Measurements from ENCODE around the gene SPATA31E1.

SPATA31E1 gene

GRCh38 chr9:87853302-87853701 lies 29.4 kb upstream of the SPATA31E1 start:
- Histone ChIP-seq H3K4me3 (ENCODE audit: low read depth, low read length) (no peak overlapping the region), H3K27ac (ENCODE audit: low read depth, low read length) (no peak overlapping the region), H3K36me3 (ENCODE audit: control insufficient read depth, insufficient read depth, low read length) (no peaks in the 10 kb centered on the region), H3K4me1 (ENCODE audit: control insufficient read depth, insufficient read depth, low read length) (no peaks in the 10 kb centered on the region), H3K9me3 (ENCODE audit: control insufficient read depth, insufficient read depth, low read depth, low read length) (peaks cover 12% of the 10 kb centered on the region), H3K9ac (ENCODE audit: low read length) (no peak overlapping the region), H3K27me3 (ENCODE audit: control insufficient read depth, insufficient read depth, low read length) (no peaks in the 10 kb centered on the region)

- Histone ChIP-seq H3K4me3 (ENCODE audit: low read depth, low read length) (no peak overlapping the region), H3K27ac (ENCODE audit: low read depth, low read length) (no peak overlapping the region), H3K27me3 (ENCODE audit: control insufficient read depth, insufficient read depth, low read length) (no peaks in the 10 kb centered on the region), H3K9me3 (ENCODE audit: control insufficient read depth, insufficient read depth, low read depth, low read length) (peaks cover 15% of the 10 kb centered on the region), H3K36me3 (ENCODE audit: control insufficient read depth, insufficient read depth, low read length) (no peaks in the 10 kb centered on the region), H3K9ac (ENCODE audit: low read length) (no peak overlapping the region), H3K4me1 (ENCODE audit: control insufficient read depth, insufficient read depth, low read length) (no peaks in the 10 kb centered on the region)
Observed at GRCh38 chr9:87853876-87854579, 28.6 kb upstream of the SPATA31E1 start.

DNA sequence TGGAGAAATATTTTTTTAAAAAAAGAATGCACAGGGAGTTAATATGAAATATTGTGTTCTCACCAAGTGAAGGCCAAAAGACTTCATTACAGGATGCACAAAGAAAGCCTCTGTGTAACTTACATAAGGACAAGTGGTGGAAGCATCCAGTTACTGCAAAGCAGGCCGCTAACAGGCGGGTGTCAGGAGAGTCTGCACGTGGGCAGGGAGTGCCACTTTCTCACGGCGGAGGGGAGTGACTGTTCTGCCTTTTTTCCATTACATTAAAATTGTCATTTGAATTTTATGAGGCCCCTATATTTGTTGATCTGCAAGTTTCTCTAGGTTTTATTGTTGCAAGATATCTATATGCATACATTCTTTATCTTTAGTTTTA lies 28.1 kb upstream of the SPATA31E1 start:
- H3K4me3 ChIP-seq (ENCODE audit: low read depth, low read length): no peak overlapping the region
- no peak overlapping the region for H3K9ac ChIP-seq (ENCODE audit: low read length)
- no peak overlapping the region for H3K27ac ChIP-seq (ENCODE audit: low read depth, low read length)
- no peaks in the 10 kb centered on the region for H3K4me1 ChIP-seq (ENCODE audit: control insufficient read depth, insufficient read depth, low read length)
- H3K9me3 ChIP-seq (ENCODE audit: control insufficient read depth, insufficient read depth, low read depth, low read length): peaks cover 18% of the 10 kb centered on the region
- H3K36me3 ChIP-seq (ENCODE audit: control insufficient read depth, insufficient read depth, low read length): no peaks in the 10 kb centered on the region
- H3K27me3 ChIP-seq (ENCODE audit: control insufficient read depth, insufficient read depth, low read length): no peaks in the 10 kb centered on the region

DNA sequence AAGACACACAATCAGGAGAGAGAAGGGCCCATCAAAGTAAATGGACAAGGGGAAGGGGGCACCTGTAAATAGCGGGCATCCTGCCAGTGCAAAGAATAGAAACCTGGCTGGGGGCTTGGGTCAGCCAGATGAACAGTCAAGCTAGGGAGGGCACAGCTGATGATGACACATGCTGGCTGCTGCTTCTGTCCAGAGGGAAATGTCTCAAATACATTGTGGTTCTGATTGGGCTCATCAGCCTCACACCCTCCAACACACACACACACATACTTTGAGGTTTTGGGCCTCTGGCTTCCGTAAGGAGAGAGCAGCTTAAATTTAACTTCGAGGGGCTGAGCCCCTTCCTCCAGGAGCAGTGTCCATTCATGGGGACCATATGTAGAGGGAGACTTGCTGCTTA lies 27.6 kb upstream of the SPATA31E1 start:
- H3K4me1 ChIP-seq (ENCODE audit: control insufficient read depth, insufficient read depth, low read length): no peaks in the 10 kb centered on the region

DNA sequence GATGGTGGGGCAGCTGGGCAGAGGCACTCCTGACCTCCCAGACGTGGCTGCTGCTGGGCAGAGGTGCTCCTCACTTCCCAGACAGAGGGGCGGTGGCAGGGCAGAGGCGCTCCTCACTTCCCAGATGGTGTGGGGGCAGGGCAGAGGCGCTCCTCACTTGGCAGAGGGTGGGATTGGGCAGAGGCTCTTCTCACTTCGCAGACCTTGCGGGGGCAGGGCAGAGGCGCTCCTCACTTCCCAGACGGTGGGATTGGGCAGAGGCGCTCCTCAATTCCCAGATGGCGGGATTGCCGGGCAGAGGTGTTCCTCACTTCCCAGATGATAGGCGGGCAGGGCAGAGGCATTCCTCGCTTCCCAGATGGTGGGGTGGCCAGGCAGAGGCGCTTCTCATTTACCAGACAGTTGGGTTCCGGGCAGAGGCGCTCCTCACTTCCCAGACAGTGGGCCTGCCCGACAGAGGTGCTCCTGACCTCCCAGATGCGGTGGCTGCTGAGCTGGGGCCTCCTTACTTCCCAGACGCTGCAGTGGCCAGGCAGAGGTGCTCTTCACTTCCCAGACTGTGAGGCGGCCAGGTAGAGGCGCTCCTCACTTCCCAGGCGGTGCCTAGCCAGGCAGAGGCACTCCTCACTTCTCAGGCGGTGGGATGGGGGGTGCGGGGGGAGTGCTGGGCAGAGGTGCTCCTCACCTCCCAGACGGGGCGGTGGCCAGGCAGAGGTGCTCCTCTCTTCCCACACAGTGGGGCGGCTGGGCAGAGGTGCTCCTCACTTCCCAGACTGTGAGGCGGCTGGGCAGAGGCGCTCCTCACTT lies 25.3 kb upstream of the SPATA31E1 start:
- H3K36me3 ChIP-seq (ENCODE audit: control insufficient read depth, insufficient read depth, low read length): no peaks in the 10 kb centered on the region
- H3K27ac ChIP-seq (ENCODE audit: low read depth, low read length): no peak overlapping the region
- peaks cover 30% of the 10 kb centered on the region for H3K9me3 ChIP-seq (ENCODE audit: control insufficient read depth, insufficient read depth, low read depth, low read length)
- H3K27me3 ChIP-seq (ENCODE audit: control insufficient read depth, insufficient read depth, low read length): no peaks in the 10 kb centered on the region
- H3K4me3 ChIP-seq (ENCODE audit: low read depth, low read length): no peak overlapping the region
- peaks cover 1% of the 10 kb centered on the region; the same call in 1 of the 2 replicates for H3K4me1 ChIP-seq (ENCODE audit: control insufficient read depth, insufficient read depth, low read length)
- H3K9ac ChIP-seq (ENCODE audit: low read length): no peak overlapping the region

More for the DNA sequence above, 27.6 kb upstream of the SPATA31E1 start:
- no peak overlapping the region for H3K4me3 ChIP-seq (ENCODE audit: low read depth, low read length)
- H3K36me3 ChIP-seq (ENCODE audit: control insufficient read depth, insufficient read depth, low read length): no peaks in the 10 kb centered on the region
- H3K9me3 ChIP-seq (ENCODE audit: control insufficient read depth, insufficient read depth, low read depth, low read length): peaks cover 18% of the 10 kb centered on the region
- no peaks in the 10 kb centered on the region for H3K27me3 ChIP-seq (ENCODE audit: control insufficient read depth, insufficient read depth, low read length)
- no peak overlapping the region for H3K9ac ChIP-seq (ENCODE audit: low read length)
- H3K27ac ChIP-seq (ENCODE audit: low read depth, low read length): no peak overlapping the region

- Histone ChIP-seq H3K9me3 (ENCODE audit: control insufficient read depth, insufficient read depth, low read depth, low read length) (peaks cover 30% of the 10 kb centered on the region), H3K9ac (ENCODE audit: low read length) (no peak overlapping the region), H3K4me3 (ENCODE audit: low read depth, low read length) (no peak overlapping the region), H3K27me3 (ENCODE audit: control insufficient read depth, insufficient read depth, low read length) (no peaks in the 10 kb centered on the region), H3K27ac (ENCODE audit: low read depth, low read length) (no peak overlapping the region), H3K36me3 (ENCODE audit: control insufficient read depth, insufficient read depth, low read length) (no peaks in the 10 kb centered on the region), H3K4me1 (ENCODE audit: control insufficient read depth, insufficient read depth, low read length) (peaks cover 4% of the 10 kb centered on the region; the same call in 1 of the 2 replicates)
Observed at GRCh38 chr9:87857948-87858335, 24.7 kb upstream of the SPATA31E1 start.

GRCh38 chr9:87859137-87859536 lies 23.5 kb upstream of the SPATA31E1 start:
- Histone ChIP-seq H3K36me3 (ENCODE audit: control insufficient read depth, insufficient read depth, low read length) (no peaks in the 10 kb centered on the region), H3K27me3 (ENCODE audit: control insufficient read depth, insufficient read depth, low read length) (no peaks in the 10 kb centered on the region), H3K27ac (ENCODE audit: low read depth, low read length) (no peak overlapping the region), H3K4me1 (ENCODE audit: control insufficient read depth, insufficient read depth, low read length) (peaks cover 6% of the 10 kb centered on the region; the same call in 1 of the 2 replicates), H3K9me3 (ENCODE audit: control insufficient read depth, insufficient read depth, low read depth, low read length) (peaks cover 30% of the 10 kb centered on the region), H3K4me3 (ENCODE audit: low read depth, low read length) (no peak overlapping the region), H3K9ac (ENCODE audit: low read length) (no peak overlapping the region)

GRCh38 chr9:87859786-87860185 lies 22.9 kb upstream of the SPATA31E1 start:
- Histone ChIP-seq H3K9me3 (ENCODE audit: control insufficient read depth, insufficient read depth, low read depth, low read length) (peaks cover 30% of the 10 kb centered on the region), H3K9ac (ENCODE audit: low read length) (no peak overlapping the region), H3K36me3 (ENCODE audit: control insufficient read depth, insufficient read depth, low read length) (no peaks in the 10 kb centered on the region), H3K4me3 (ENCODE audit: low read depth, low read length) (no peak overlapping the region), H3K27me3 (ENCODE audit: control insufficient read depth, insufficient read depth, low read length) (no peaks in the 10 kb centered on the region), H3K4me1 (ENCODE audit: control insufficient read depth, insufficient read depth, low read length) (peaks cover 6% of the 10 kb centered on the region; the same call in 1 of the 2 replicates), H3K27ac (ENCODE audit: low read depth, low read length) (no peak overlapping the region)

- Histone ChIP-seq H3K9me3 (ENCODE audit: control insufficient read depth, insufficient read depth, low read depth, low read length) (peaks cover 30% of the 10 kb centered on the region), H3K9ac (ENCODE audit: low read length) (no peak overlapping the region), H3K27ac (ENCODE audit: low read depth, low read length) (no peak overlapping the region), H3K4me3 (ENCODE audit: low read depth, low read length) (no peak overlapping the region), H3K4me1 (ENCODE audit: control insufficient read depth, insufficient read depth, low read length) (peaks cover 6% of the 10 kb centered on the region; the same call in 1 of the 2 replicates), H3K27me3 (ENCODE audit: control insufficient read depth, insufficient read depth, low read length) (no peaks in the 10 kb centered on the region), H3K36me3 (ENCODE audit: control insufficient read depth, insufficient read depth, low read length) (no peaks in the 10 kb centered on the region)
Observed at GRCh38 chr9:87861332-87861731, 21.3 kb upstream of the SPATA31E1 start.

GRCh38 chr9:87862536-87863268 lies 20.0 kb upstream of the SPATA31E1 start:
- Histone ChIP-seq H3K27ac (ENCODE audit: low read depth, low read length) (no peak overlapping the region), H3K27me3 (ENCODE audit: control insufficient read depth, insufficient read depth, low read length) (no peaks in the 10 kb centered on the region), H3K36me3 (ENCODE audit: control insufficient read depth, insufficient read depth, low read length) (no peaks in the 10 kb centered on the region), H3K4me1 (ENCODE audit: control insufficient read depth, insufficient read depth, low read length) (peaks cover 6% of the 10 kb centered on the region; the same call in 1 of the 2 replicates), H3K9ac (ENCODE audit: low read length) (no peak overlapping the region), H3K4me3 (ENCODE audit: low read depth, low read length) (no peak overlapping the region), H3K9me3 (ENCODE audit: control insufficient read depth, insufficient read depth, low read depth, low read length) (peaks cover 24% of the 10 kb centered on the region)

Data from HUES6 (cell line).